Right lobe of liver (tissue), 6 donors: ENCODE results near the gene HIPK3. TPM values are rescaled to one million over a fixed set of nuclear protein-coding genes. Genes with fewer than 3 reads are reported as not detected.

ENCODE experiments used
- ATAC-seq, 4 donors: fragments of 200-7000 bp; cut with Tn5 transposase; one replicate each; pipeline ENCODE4 v1.9.1; 2020; ENCODE audit warnings: mild to moderate bottlenecking in 4 of 4, moderate library complexity in 4 of 4
- DNase-seq, 3 donors: peaks; one replicate each; pipeline ENCODE4 v3.0.0-alpha.2; 2020
- H3K27ac ChIP-seq, 3 donors: fragments of 200-600 bp; one replicate each; pipeline ENCODE4 v1.8.0; 2022
- H3K27me3 ChIP-seq, 2 donors: fragments of 200-600 bp; one replicate each; pipeline ENCODE4 v1.8.0; 2022
- H3K36me3 ChIP-seq, 4 donors: fragments of 200-600 bp; sonication (generic) in 1 of 4; one replicate each; pipeline versions ENCODE4 v1.5.1 to v1.8.0; 2017 to 2022; ENCODE audit warnings: control low read depth in 1 of 4
- H3K4me1 ChIP-seq, 4 donors: fragments of 200-600 bp; sonication (generic) in 1 of 4; one replicate each; pipeline versions ENCODE4 v1.5.1 to v1.8.0; 2017 to 2022; ENCODE audit warnings: control low read depth in 1 of 4
- H3K4me3 ChIP-seq, 3 donors: fragments of 200-600 bp; one replicate each; pipeline ENCODE4 v1.8.0; 2022
- H3K9me3 ChIP-seq, 4 donors: fragments of 200-600 bp; sonication (generic) in 1 of 4; one replicate each; pipeline versions ENCODE4 v1.5.1 to v1.8.0; 2017 to 2022; ENCODE audit warnings: control low read depth in 1 of 4
- CTCF ChIP-seq, 4 donors: fragments of 200-600 bp in 3 of 4; fragments of 450-650 bp in 1 of 4; IDR thresholded peaks; one replicate each; pipeline versions ENCODE4 v1.5.1 to v1.8.0; 2016 to 2022; ENCODE audit warnings: antibody characterized with exemption in 4 of 4, mild to moderate bottlenecking in 2 of 4
- POLR2A ChIP-seq: fragments of 450-650 bp; IDR thresholded peaks from one replicate; pipeline ENCODE4 v1.6.1; 2017; ENCODE audit warnings: antibody characterized with exemption, mild to moderate bottlenecking
- WGBS: methylation state at CpG from one replicate; pipeline ENCODE4 v1.1.6; 2018; ENCODE audit warnings: low coverage, low lambda C conversion rate; ENCODE audit not compliant: insufficient coverage; ENCODE audit errors: missing lambda C conversion rate; 5-methylcytosine and 5-hydroxymethylcytosine counted together
- intact Hi-C, 2 donors: fragments of 100-400 bp; cut with DNase I; formaldehyde crosslinking; loops; one replicate each; pipeline versions ENCODE4 v1.11.2 to v1.14.1; 2022
- total RNA-seq, 6 experiments: library from RNA; depleted of rRNA in 2 of 6; stranded (reverse); fragments of >200 nt in 2 of 6; fragmentation: NEBNext Ultra II Directional in 3 of 6; extraction: Animal tissue kit (Norgen Biotek cat#: 25700) in 3 of 6; gene quantifications; one replicate each; pipeline versions ENCODE4 v1.1.0 to v1.2.4, GENCODE V29; 2016 to 2023
- donor health status: DM: no; HTN: yes; CAD: no.
- donor health status: DM: no; HTN: no; CAD: no.
- donor health status: DM: no; HTN: no; CAD: no.
- donor health status: DM: no; HTN: yes; CAD: no.
- donor health status: DM: no; HTN: yes; CAD: no.

HIPK3 gene
- total RNA-seq, 6 experiments from 2014 or later, result 33.3 to 56.4 (median 38.1) TPM

- intact Hi-C loops, result no loop called here
- TF ChIP-seq POLR2A (no peak), CTCF (IDR thresholded peaks at IDR 0.05) (no peak)
- no peak overlapping the region for H3K4me3 ChIP-seq
Observed at GRCh38 chr11:33373636-33374035, 116.5 kb downstream of the HIPK3 start.

GRCh38 chr11:33375236-33375635 is 118.1 kb downstream of the HIPK3 start:
- Histone ChIP-seq H3K27ac (no peak overlapping the region), H3K4me3 (peak overlapping the region in 1 of 3 donors; percentile 40), H3K9me3 (no peaks in the 10 kb centered on the region), H3K4me1 (peaks cover 0 to 6% (median 0%) of the 10 kb centered on the region in 4 donors), H3K36me3 (no peaks in the 10 kb centered on the region), H3K27me3 (no peaks in the 10 kb centered on the region)
- DNase-seq (no peak), ATAC-seq (no peak)
- TF ChIP-seq POLR2A (no peak), CTCF (IDR thresholded peaks at IDR 0.05) (no peak)
- intact Hi-C loops, result no loop called here
- 69% methylated on average over 3 of the region's 11 CpGs for WGBS

More at GRCh38 chr11:33373636-33374035, 116.5 kb downstream of the HIPK3 start:
- H3K27me3 ChIP-seq, result no peaks in the 10 kb centered on the region
- no peaks in the 10 kb centered on the region for H3K36me3 ChIP-seq
- H3K9me3 ChIP-seq, result no peaks in the 10 kb centered on the region
- whole genome bisulfite sequencing, result 63% methylated on average over 6 of the region's 6 CpGs
- H3K27ac ChIP-seq, result no peak overlapping the region
- H3K4me1 ChIP-seq, result peaks cover 0 to 6% (median 0%) of the 10 kb centered on the region in 4 donors
- ATAC-seq, result no peak
- no peak for DNase-seq

- no peak for ATAC-seq
- no peaks in the 10 kb centered on the region for H3K9me3 ChIP-seq
- H3K4me3 ChIP-seq, result peak within 1 kb of the TSS in 1 of 3 donors; percentile 40
- DNase-seq, result no peak
- H3K27me3 ChIP-seq, result no peaks in the 10 kb centered on the region
- no peak for TF ChIP-seq CTCF (IDR thresholded peaks at IDR 0.05)
- TF ChIP-seq POLR2A, result no peak
- WGBS, result 10% methylated on average over 2 of the region's 70 CpGs
- no peak within 1 kb of the TSS for H3K27ac ChIP-seq
- intact Hi-C loops, result no loop called here
- H3K36me3 ChIP-seq, result no peaks in the 10 kb centered on the region
- peaks cover 0 to 6% (median 0%) of the 10 kb centered on the region in 4 donors for H3K4me1 ChIP-seq
Observed at GRCh38 chr11:33375688-33376311, 118.6 kb downstream of the HIPK3 start, which contains the start of gene KIAA1549L. Gene KIAA1549L (plus strand): TSS chr11:33376108.

GRCh38 chr11:33376331-33377310 is 119.4 kb downstream of the HIPK3 start:
- intact Hi-C loops, result no loop called here
- ATAC-seq (peak in 1 of 4 donors; percentile 41), DNase-seq (no peak)
- Histone ChIP-seq H3K27me3 (no peaks in the 10 kb centered on the region), H3K9me3 (no peaks in the 10 kb centered on the region), H3K36me3 (no peaks in the 10 kb centered on the region), H3K4me1 (peaks cover 0 to 6% (median 0%) of the 10 kb centered on the region in 4 donors), H3K27ac (no peak overlapping the region), H3K4me3 (peak overlapping the region in 1 of 3 donors; percentile 40)
- no peak for TF ChIP-seq POLR2A
- no peak for TF ChIP-seq CTCF (IDR thresholded peaks at IDR 0.05)
- 14% methylated on average over 14 of the region's 106 CpGs for WGBS
